Endothelial cell of umbilical vein (primary cell): Measurements from ENCODE around the gene ROBO4. TPM values are rescaled to one million over a fixed set of nuclear protein-coding genes. Genes with fewer than 3 reads are reported as not detected.

Experiments
- BruUV-seq: library from RNA; stranded (reverse); fragments of 400-500 nt; replicated peaks from 2 replicates; lab custom pipeline; 2021; lab: Mats Ljungman, UMichigan
- CTCF ChIA-PET: fragments of 300-600, 350-600 bp; sonication (Branson Sonifier 250); formaldehyde crosslinking; loops from one replicate; lab custom pipeline; 2021; ENCODE audit warnings: antibody characterized with exemption, inconsistent platforms; lab: Charles Lee
- POLR2A ChIA-PET: fragments of 300-600, 350-600 bp; sonication (Branson Sonifier 250); formaldehyde crosslinking; loops from one replicate; lab custom pipeline; 2021; ENCODE audit warnings: antibody characterized with exemption, inconsistent platforms; lab: Charles Lee
- DNase-seq: peaks from one replicate; pipeline ENCODE4 v3.0.0-alpha.2; 2011; ENCODE audit warnings: low read depth, low spot score
- FAIRE-seq: peaks from 2 replicates; lab custom pipeline; 2011; peaks lifted over from hg19 to GRCh38; lab: Jason Lieb, UNC
- H2AFZ ChIP-seq: 2 replicates; pipeline ENCODE4 v1.6.0; 2012; ENCODE audit warnings: low read depth, low read length, control low read depth, inconsistent platforms
- H3K27ac ChIP-seq: 2 replicates; pipeline ENCODE4 v1.5.1; 2011; ENCODE audit warnings: low read depth, mild to moderate bottlenecking, control low read depth, low read length, moderate library complexity; ENCODE audit not compliant: insufficient read depth
- H3K27me3 ChIP-seq, 2 experiments: 2 replicates each; pipeline versions ENCODE4 v1.6.0 to v1.6.1; 2011; ENCODE audit warnings: low read length in 2 of 2, mixed read lengths in 1 of 2; ENCODE audit not compliant: control insufficient read depth in 2 of 2, insufficient read depth in 2 of 2
- H3K36me3 ChIP-seq, 2 experiments: 2 replicates in 1 of 2; 3 replicates in 1 of 2; pipeline ENCODE4 v1.5.1; 2011; ENCODE audit warnings: low read length in 2 of 2, mild to moderate bottlenecking in 1 of 2, moderate library complexity in 1 of 2; ENCODE audit not compliant: control insufficient read depth in 2 of 2, insufficient read depth in 2 of 2; ENCODE audit errors: extremely low read depth in 1 of 2
- H3K4me1 ChIP-seq: 3 replicates; pipeline ENCODE4 v1.5.1; 2011; ENCODE audit warnings: mild to moderate bottlenecking, low read length; ENCODE audit not compliant: control insufficient read depth, insufficient read depth; ENCODE audit errors: extremely low read depth
- H3K4me2 ChIP-seq: 2 replicates; pipeline ENCODE4 v1.6.1; 2011; ENCODE audit warnings: low read length, control low read depth, mixed read lengths; ENCODE audit not compliant: insufficient read depth
- H3K4me3 ChIP-seq, 3 experiments: fragments of 200-600 bp in 1 of 3; sonication (generic), shearing (Covaris generic) in 1 of 3; replicated peaks in 1 of 3; 2 replicates each; pipeline ENCODE4 v1.5.1; 2011 to 2016; ENCODE audit warnings: control low read depth in 3 of 3, low read length in 3 of 3, mild to moderate bottlenecking in 2 of 3, inconsistent platforms in 1 of 3, low read depth in 1 of 3, moderate library complexity in 1 of 3; ENCODE audit not compliant: insufficient read depth in 1 of 3
- H3K79me2 ChIP-seq: 2 replicates; pipeline ENCODE4 v1.6.0; 2012; ENCODE audit warnings: low read length, inconsistent platforms; ENCODE audit not compliant: control insufficient read depth, insufficient read depth
- H3K9ac ChIP-seq: replicated peaks from 2 replicates; pipeline ENCODE3; 2011; ENCODE audit warnings: low read length, control low read depth; ENCODE audit not compliant: insufficient read depth; ENCODE audit errors: extremely low read depth
- H3K9me1 ChIP-seq: replicated peaks from 3 replicates; pipeline ENCODE4 v1.6.0; 2011; ENCODE audit warnings: mild to moderate bottlenecking, low read length; ENCODE audit not compliant: control insufficient read depth, insufficient read depth; ENCODE audit errors: extremely low read depth
- H3K9me3 ChIP-seq: replicated peaks from 2 replicates; pipeline ENCODE4 v1.5.1; 2012; ENCODE audit warnings: low read length, inconsistent platforms; ENCODE audit not compliant: control insufficient read depth, insufficient read depth
- H4K20me1 ChIP-seq: replicated peaks from 2 replicates; pipeline ENCODE3; 2011; ENCODE audit warnings: mild to moderate bottlenecking, low read length; ENCODE audit not compliant: control insufficient read depth, insufficient read depth; ENCODE audit errors: extremely low read depth
- CTCF ChIP-seq, 2 donors: IDR thresholded peaks; 1 replicate in 1 of 2; 2 replicates in 1 of 2; pipeline ENCODE4 v1.5.1; 2011; ENCODE audit warnings: low read length in 2 of 2, mild to moderate bottlenecking in 2 of 2, moderate library complexity in 2 of 2, control low read depth in 1 of 2, inconsistent platforms in 1 of 2, low read depth in 1 of 2; ENCODE audit not compliant: insufficient read depth in 1 of 2; ENCODE audit errors: extremely low read depth in 1 of 2
- FOS ChIP-seq: IDR thresholded peaks from 2 replicates; pipeline ENCODE4 v1.6.1; 2011; ENCODE audit warnings: mild to moderate bottlenecking, low read length, moderate library complexity, borderline replicate concordance; ENCODE audit not compliant: insufficient read depth
- GATA2 ChIP-seq: IDR thresholded peaks from 2 replicates; pipeline ENCODE4 v1.7.0; 2011; ENCODE audit warnings: low read depth, mild to moderate bottlenecking, moderate library complexity, mixed read lengths, low read length; ENCODE audit not compliant: insufficient read length, insufficient read depth
- MAX ChIP-seq: IDR thresholded peaks from 2 replicates; pipeline ENCODE4 v1.6.1; 2011; ENCODE audit not compliant: insufficient read depth, insufficient read length
- MYC ChIP-seq: IDR thresholded peaks from one replicate; pipeline ENCODE4 v1.6.1; 2011; ENCODE audit warnings: mild to moderate bottlenecking, low read depth, low read length
- POLR2A ChIP-seq: IDR thresholded peaks from 2 replicates; pipeline ENCODE4 v1.6.1; 2012; ENCODE audit warnings: low read depth, mild to moderate bottlenecking, control low read depth, low read length
- POLR2AphosphoS5 ChIP-seq: IDR thresholded peaks from 2 replicates; pipeline ENCODE4 v1.6.1; 2012; ENCODE audit warnings: low read depth, mild to moderate bottlenecking, control low read depth, low read length, moderate library complexity; ENCODE audit not compliant: insufficient read depth
- dilution Hi-C: fragments of 300-500 bp; cut with MboI; formaldehyde crosslinking; loops from one replicate; pipeline ENCODE4 v1.15.0; 2019; ENCODE audit warnings: low sequenced_read_pairs; ENCODE audit not compliant: extremely low pct_ligation_motif_present
- intact Hi-C: fragments of 100-400 bp; cut with micrococcal nuclease; formaldehyde crosslinking; loops from one replicate; pipeline ENCODE4 v1.10.0; 2022
- polyA plus RNA-seq, 4 experiments: library from polyadenylated mRNA; depleted of rRNA in 3 of 4; stranded (reverse) in 3 of 4; unstranded in 1 of 4; fragments of >200 nt; gene quantifications; 2 replicates each; pipeline versions ENCODE4 v1.2.1 to v1.2.3, GENCODE V29; 2011 to 2012; ENCODE audit warnings: missing spikeins in 1 of 4
- total RNA-seq: library from RNA; stranded (reverse); gene quantifications from 2 replicates; pipeline ENCODE4 v1.2.3, GENCODE V29; 2021

ROBO4 gene
- total and polyA plus RNA-seq, 2 donors (not counting 3 experiments of a cell fraction or from before 2014, with no cell fraction given), result 260 to 474 TPM

- dilution Hi-C loops, result loop anchor here (10.0 kb wide), 1 partner anchor 170 kb away; no protein-coding TSS in a partner anchor
- CTCF ChIA-PET, result interaction anchor here (0.9 to 8.5 kb wide), 6 partner anchors 22 to 192 kb away, joined by 3 to 191 read pairs (median 8); partner anchors contain the start of gene MSANTD2
- FAIRE-seq, result no peak
Measured at GRCh38 chr11:124834526-124835180, 63.0 kb downstream of the ROBO4 start.

More at GRCh38 chr11:124834526-124835180, 63.0 kb downstream of the ROBO4 start:
- TF ChIP-seq POLR2A, result no peak
- TF ChIP-seq MYC, result no peak
- TF ChIP-seq CTCF (IDR thresholded peaks at IDR 0.05; ENCODE audit: extremely low read depth in 1 of 2, insufficient read depth in 1 of 2, low read depth in 1 of 2, low read length in 2 of 2), result no peak
- TF ChIP-seq POLR2AphosphoS5, result no peak
- no peak for TF ChIP-seq GATA2
- TF ChIP-seq MAX, result no peak
- no peak for TF ChIP-seq FOS
- no peak for DNase-seq
- POLR2A ChIA-PET, result interaction anchor here (0.5 kb wide), 1 partner anchor 36 kb away, joined by 3 read pairs; no protein-coding TSS in a partner anchor
- Histone ChIP-seq H3K36me3 (no peaks in the 10 kb centered on the region), H3K27ac (no peak overlapping the region), H3K4me1 (peaks cover 10% of the 10 kb centered on the region), H4K20me1 (no peaks in the 10 kb centered on the region), H3K9me3 (no peaks in the 10 kb centered on the region), H3K79me2 (no peaks in the 10 kb centered on the region), H3K9me1 (no peaks in the 10 kb centered on the region), H2AFZ (no peak overlapping the region), H3K4me3 (no peak overlapping the region), H3K9ac (no peak overlapping the region), H3K27me3 (peaks cover 13 to 25% of the 10 kb centered on the region in 2 experiments), H3K4me2 (no peak overlapping the region)
- BruUV-seq, result no TSS peak
- intact Hi-C loops, result loop anchor here (5.0 kb wide), 1 partner anchor 432 kb away; no protein-coding TSS in a partner anchor

Other genes starting within 250 kb of the ROBO4 start
- 15.1 and 16.9 TPM in 2 replicates for gene SIAE, start 224.1 kb downstream of the ROBO4 start, total RNA-seq
- gene SIAE, start 224.1 kb downstream of the ROBO4 start, polyA plus RNA-seq, result 22.1 and 23.9 TPM in 2 replicates
- gene SPA17, start 224.0 kb downstream of the ROBO4 start, total RNA-seq, result 4.7 and 6.1 TPM in 2 replicates
- gene SPA17, start 224.0 kb downstream of the ROBO4 start, polyA plus RNA-seq, result 2.8 and 3.9 TPM in 2 replicates
- 30.9 and 33.5 TPM in 2 replicates for gene NRGN, start 157.9 kb downstream of the ROBO4 start, total RNA-seq
- 29.1 and 31.5 TPM in 2 replicates for gene NRGN, start 157.9 kb downstream of the ROBO4 start, polyA plus RNA-seq
- 3.6 and 7.0 TPM in 2 replicates for gene VSIG2, start 145.6 kb downstream of the ROBO4 start, total RNA-seq
- gene VSIG2, start 145.6 kb downstream of the ROBO4 start, polyA plus RNA-seq, result 0.94 and 1.2 TPM in 2 replicates
- gene ESAM, start 135.6 kb downstream of the ROBO4 start, total RNA-seq, result 273 and 303 TPM in 2 replicates
- 383 and 451 TPM in 2 replicates for gene ESAM, start 135.6 kb downstream of the ROBO4 start, polyA plus RNA-seq
- 17.0 and 23.2 TPM in 2 replicates for gene MSANTD2, start 97.5 kb downstream of the ROBO4 start, total RNA-seq
- gene MSANTD2, start 97.5 kb downstream of the ROBO4 start, polyA plus RNA-seq, result 5.5 and 5.6 TPM in 2 replicates
- 19.3 and 27.1 TPM in 2 replicates for gene ROBO3, start 32.4 kb downstream of the ROBO4 start, total RNA-seq
- gene ROBO3, start 32.4 kb downstream of the ROBO4 start, polyA plus RNA-seq, result 65.4 and 79.4 TPM in 2 replicates
- not detected in 2 replicates for gene HEPN1, start 21.4 kb upstream of the ROBO4 start, total RNA-seq
- not detected in 2 replicates for gene HEPN1, start 21.4 kb upstream of the ROBO4 start, polyA plus RNA-seq
- gene HEPACAM, start 38.2 kb upstream of the ROBO4 start, total RNA-seq, result not detected in 2 replicates
- gene HEPACAM, start 38.2 kb upstream of the ROBO4 start, polyA plus RNA-seq, result 0.03 TPM in 1 of 2 replicates, not detected in the other
- gene CCDC15, start 56.3 kb upstream of the ROBO4 start, total RNA-seq, result 3.8 and 4.6 TPM in 2 replicates
- gene CCDC15, start 56.3 kb upstream of the ROBO4 start, polyA plus RNA-seq, result 0.75 and 0.92 TPM in 2 replicates
- gene SLC37A2, start 165.4 kb upstream of the ROBO4 start, total RNA-seq, result 1.1 and 1.3 TPM in 2 replicates
- gene SLC37A2, start 165.4 kb upstream of the ROBO4 start, polyA plus RNA-seq, result 1.7 and 2.1 TPM in 2 replicates
- gene TMEM218, start 213.8 kb upstream of the ROBO4 start, total RNA-seq, result 17.9 and 23.8 TPM in 2 replicates
- 38.2 and 45.1 TPM in 2 replicates for gene TMEM218, start 213.8 kb upstream of the ROBO4 start, polyA plus RNA-seq